Breast epithelium (tissue), 3 donors: Measurements from ENCODE around the gene PLXNB2.

Experiments used
- POLR2AphosphoS5 ChIP-seq, 3 donors: sonication (generic); formaldehyde crosslinking; IDR thresholded peaks; one replicate each; pipeline ENCODE4 v1.6.1; 2017; ENCODE audit warnings: antibody characterized with exemption in 3 of 3
- TF ChIP-seq, protein P1 (sequence below), 3 donors: fragments of 450-650 bp; IDR thresholded peaks; one replicate each; pipeline ENCODE4 v1.5.1; 2016 to 2017; ENCODE audit warnings: antibody characterized with exemption in 3 of 3, mild to moderate bottlenecking in 3 of 3, moderate library complexity in 3 of 3

DNA sequence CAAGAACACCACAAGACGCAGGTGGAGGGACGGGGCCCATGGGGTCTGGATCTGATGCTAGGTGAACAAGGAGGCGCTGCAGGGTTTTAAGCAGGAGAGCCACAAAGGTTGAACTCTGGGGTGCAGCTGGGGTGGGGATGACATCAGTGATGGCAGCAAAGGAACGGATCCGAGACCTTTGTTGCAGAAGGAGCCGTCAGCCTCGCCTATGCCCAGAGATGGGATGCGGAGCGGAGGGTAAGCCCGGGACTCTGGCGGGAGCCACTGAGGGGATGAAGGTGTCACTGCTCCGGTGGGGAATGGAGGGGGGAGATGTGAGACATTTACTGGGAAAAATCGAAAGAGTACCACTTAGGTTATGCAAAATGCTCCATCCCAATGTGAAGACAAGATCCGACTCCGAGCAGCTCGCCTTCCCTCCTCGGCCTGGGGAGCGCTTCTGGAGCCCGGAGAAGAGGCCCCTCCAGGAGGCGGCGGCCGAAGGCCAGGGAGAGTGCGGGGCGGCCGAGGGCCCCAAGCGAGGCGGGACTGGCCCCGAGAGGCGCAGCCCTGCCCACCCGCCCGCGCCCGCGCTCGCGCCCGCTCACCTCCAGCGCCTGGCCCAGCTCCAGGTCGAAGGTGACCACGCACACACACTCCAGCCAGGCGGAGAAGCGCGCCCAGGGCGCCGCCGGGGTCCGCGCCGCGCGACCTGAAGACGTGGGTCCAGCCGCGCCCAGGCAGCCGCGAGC, 18.9 kb upstream of the PLXNB2 start:
- TF ChIP-seq, protein P1, sequence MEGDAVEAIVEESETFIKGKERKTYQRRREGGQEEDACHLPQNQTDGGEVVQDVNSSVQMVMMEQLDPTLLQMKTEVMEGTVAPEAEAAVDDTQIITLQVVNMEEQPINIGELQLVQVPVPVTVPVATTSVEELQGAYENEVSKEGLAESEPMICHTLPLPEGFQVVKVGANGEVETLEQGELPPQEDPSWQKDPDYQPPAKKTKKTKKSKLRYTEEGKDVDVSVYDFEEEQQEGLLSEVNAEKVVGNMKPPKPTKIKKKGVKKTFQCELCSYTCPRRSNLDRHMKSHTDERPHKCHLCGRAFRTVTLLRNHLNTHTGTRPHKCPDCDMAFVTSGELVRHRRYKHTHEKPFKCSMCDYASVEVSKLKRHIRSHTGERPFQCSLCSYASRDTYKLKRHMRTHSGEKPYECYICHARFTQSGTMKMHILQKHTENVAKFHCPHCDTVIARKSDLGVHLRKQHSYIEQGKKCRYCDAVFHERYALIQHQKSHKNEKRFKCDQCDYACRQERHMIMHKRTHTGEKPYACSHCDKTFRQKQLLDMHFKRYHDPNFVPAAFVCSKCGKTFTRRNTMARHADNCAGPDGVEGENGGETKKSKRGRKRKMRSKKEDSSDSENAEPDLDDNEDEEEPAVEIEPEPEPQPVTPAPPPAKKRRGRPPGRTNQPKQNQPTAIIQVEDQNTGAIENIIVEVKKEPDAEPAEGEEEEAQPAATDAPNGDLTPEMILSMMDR (IDR thresholded peaks at IDR 0.05), result no peak
- no peak for TF ChIP-seq POLR2AphosphoS5 (IDR thresholded peaks at IDR 0.05)
